Suprapubic skin (tissue), 4 donors: Measurements from ENCODE around the gene PIGQ. TPM values are rescaled to one million over a fixed set of nuclear protein-coding genes. Genes with fewer than 3 reads are reported as not detected.

Source experiments
- DNase-seq, 2 donors: peaks; one replicate each; pipeline ENCODE4 v3.0.0-alpha.2; 2019; ENCODE audit warnings: low spot score in 2 of 2
- H3K27ac ChIP-seq: fragments of 200-600 bp; sonication (generic); one replicate; pipeline ENCODE4 v1.5.1; 2019
- H3K27me3 ChIP-seq: fragments of 200-600 bp; sonication (generic); one replicate; pipeline ENCODE4 v1.5.1; 2019
- H3K36me3 ChIP-seq: fragments of 200-600 bp; sonication (generic); one replicate; pipeline ENCODE4 v1.5.1; 2019
- H3K4me1 ChIP-seq: fragments of 200-600 bp; sonication (generic); one replicate; pipeline ENCODE4 v1.5.1; 2019
- H3K4me3 ChIP-seq: fragments of 200-600 bp; sonication (generic); one replicate; pipeline ENCODE4 v1.5.1; 2019; ENCODE audit warnings: mild to moderate bottlenecking
- H3K9me3 ChIP-seq: fragments of 200-600 bp; sonication (generic); one replicate; pipeline ENCODE4 v1.5.1; 2019
- CTCF ChIP-seq, 2 donors: fragments of 200-600 bp in 1 of 2; fragments of 450-650 bp in 1 of 2; sonication (generic) in 1 of 2; IDR thresholded peaks; one replicate each; pipeline ENCODE4 v1.5.1; 2016 to 2019; ENCODE audit warnings: antibody characterized with exemption in 2 of 2, mild to moderate bottlenecking in 1 of 2, moderate library complexity in 1 of 2
- EP300 ChIP-seq: sonication (generic); formaldehyde crosslinking; IDR thresholded peaks from one replicate; pipeline ENCODE4 v1.6.1; 2017; ENCODE audit warnings: antibody characterized with exemption
- POLR2A ChIP-seq, 2 donors: fragments of 450-650 bp; IDR thresholded peaks; one replicate each; pipeline ENCODE4 v1.6.1; 2017; ENCODE audit warnings: antibody characterized with exemption in 2 of 2, mild to moderate bottlenecking in 2 of 2, moderate library complexity in 2 of 2
- POLR2AphosphoS5 ChIP-seq, 3 donors: sonication (generic); formaldehyde crosslinking; IDR thresholded peaks; one replicate each; pipeline ENCODE4 v1.6.1; 2017; ENCODE audit warnings: antibody characterized with exemption in 3 of 3
- WGBS: methylation state at CpG from one replicate; pipeline ENCODE4 v1.1.5; 2018; 5-methylcytosine and 5-hydroxymethylcytosine counted together
- total RNA-seq, 4 donors: library from RNA; depleted of rRNA; stranded (reverse); fragments of >200 nt; gene quantifications; one replicate each; pipeline ENCODE4 v1.1.0, GENCODE V29; 2016

Gene PIGQ
- total RNA-seq, 4 donors from 2014 or later = 36.9 to 54.6 (median 44.1) TPM

- H3K27me3 ChIP-seq = no peaks in the 10 kb centered on the region
- TF ChIP-seq CTCF (IDR thresholded peaks at IDR 0.05) (no peak), POLR2A (IDR thresholded peaks at IDR 0.05) (no peak), POLR2AphosphoS5 (IDR thresholded peaks at IDR 0.05) (no peak), EP300 (no peak)
- H3K4me3 ChIP-seq = no peak overlapping the region
- H3K9me3 ChIP-seq = no peaks in the 10 kb centered on the region
- no peak for DNase-seq
- H3K27ac ChIP-seq = no peak overlapping the region
- 94% methylated on average over 17 of the region's 46 CpGs for WGBS
- peaks cover 27% of the 10 kb centered on the region for H3K36me3 ChIP-seq
- peaks cover 22% of the 10 kb centered on the region for H3K4me1 ChIP-seq
Measured at GRCh38 chr16:574021-574760, 4.4 kb downstream of the PIGQ start.

DNA sequence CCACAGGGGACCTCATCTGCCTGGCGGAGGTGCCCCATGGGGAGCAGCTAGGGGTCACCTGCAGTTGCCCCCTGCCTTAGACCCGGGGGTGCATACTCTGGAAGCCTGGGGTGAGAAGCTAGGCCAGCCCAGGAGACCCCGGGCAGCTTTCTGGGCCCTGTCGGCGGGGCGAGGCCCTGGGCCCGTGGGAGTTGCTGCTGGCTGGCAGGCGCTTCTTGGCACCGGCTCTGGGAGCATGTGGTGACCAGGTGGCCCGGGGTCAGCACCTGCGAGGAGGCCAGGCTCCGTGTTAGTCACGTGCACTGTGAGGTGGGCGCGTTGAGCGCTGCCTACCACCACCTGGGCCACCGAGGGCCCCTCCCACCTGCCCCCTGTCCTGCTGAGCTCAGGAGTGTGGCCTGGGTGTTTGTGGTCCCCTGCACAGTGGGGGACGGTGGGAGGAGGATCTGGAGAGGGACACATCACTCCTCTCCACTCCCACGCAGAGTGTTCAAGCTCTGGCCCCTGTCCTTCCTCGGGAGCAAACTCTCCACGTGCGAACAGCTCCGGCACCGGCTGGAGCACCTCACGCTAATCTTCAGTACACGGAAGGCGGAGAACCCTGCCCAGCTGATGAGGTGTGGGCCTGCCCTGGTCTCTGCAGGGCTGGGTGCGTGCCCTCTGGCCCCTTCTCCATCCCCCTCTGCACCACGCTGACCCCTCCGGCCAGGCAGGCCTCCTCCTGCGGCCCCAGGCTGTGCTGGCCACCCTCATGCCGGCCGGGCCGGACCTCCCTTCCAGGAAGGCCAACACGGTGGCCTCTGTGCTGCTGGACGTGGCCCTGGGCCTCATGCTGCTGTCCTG, 5.8 kb downstream of the PIGQ start:
- 98% methylated on average over 13 of the region's 36 CpGs for WGBS
- H3K27me3 ChIP-seq = no peaks in the 10 kb centered on the region
- no peak for TF ChIP-seq POLR2AphosphoS5 (IDR thresholded peaks at IDR 0.05)
- TF ChIP-seq CTCF (IDR thresholded peaks at IDR 0.05) = no peak
- TF ChIP-seq POLR2A (IDR thresholded peaks at IDR 0.05) = no peak
- no peak for TF ChIP-seq EP300
- no peak overlapping the region for H3K27ac ChIP-seq
- peaks cover 32% of the 10 kb centered on the region for H3K36me3 ChIP-seq
- no peaks in the 10 kb centered on the region for H3K9me3 ChIP-seq
- no peak overlapping the region for H3K4me3 ChIP-seq
- H3K4me1 ChIP-seq = peaks cover 14% of the 10 kb centered on the region
- no peak for DNase-seq

- H3K9me3 ChIP-seq = no peaks in the 10 kb centered on the region
- no peak for TF ChIP-seq EP300
- TF ChIP-seq POLR2A (IDR thresholded peaks at IDR 0.05) = no peak
- no peak for TF ChIP-seq CTCF (IDR thresholded peaks at IDR 0.05)
- TF ChIP-seq POLR2AphosphoS5 (IDR thresholded peaks at IDR 0.05) = no peak
- 69% methylated on average over 3 of the region's 21 CpGs for WGBS
- H3K27ac ChIP-seq = no peak overlapping the region
- no peak overlapping the region for H3K4me3 ChIP-seq
- H3K4me1 ChIP-seq = peaks cover 7% of the 10 kb centered on the region
- peaks cover 39% of the 10 kb centered on the region for H3K36me3 ChIP-seq
- no peaks in the 10 kb centered on the region for H3K27me3 ChIP-seq
- no peak for DNase-seq
Measured at GRCh38 chr16:576197-576822, 6.5 kb downstream of the PIGQ start.

GRCh38 chr16:576823-577201, 7.0 kb downstream of the PIGQ start:
- WGBS = 71% methylated on average over 7 of the region's 8 CpGs
- DNase-seq = no peak
- Histone ChIP-seq H3K9me3 (no peaks in the 10 kb centered on the region), H3K36me3 (peaks cover 39% of the 10 kb centered on the region), H3K4me3 (no peak overlapping the region), H3K27ac (no peak overlapping the region), H3K27me3 (no peaks in the 10 kb centered on the region), H3K4me1 (peaks cover 6% of the 10 kb centered on the region)
- TF ChIP-seq CTCF (IDR thresholded peaks at IDR 0.05) = no peak
- TF ChIP-seq POLR2A (IDR thresholded peaks at IDR 0.05) = no peak
- no peak for TF ChIP-seq POLR2AphosphoS5 (IDR thresholded peaks at IDR 0.05)
- no peak for TF ChIP-seq EP300

GRCh38 chr16:577796-578195, 8.0 kb downstream of the PIGQ start:
- no peak overlapping the region for H3K4me3 ChIP-seq
- no peak for DNase-seq
- no peak overlapping the region for H3K27ac ChIP-seq
- no peak for TF ChIP-seq POLR2A (IDR thresholded peaks at IDR 0.05)
- TF ChIP-seq EP300 = no peak
- TF ChIP-seq POLR2AphosphoS5 (IDR thresholded peaks at IDR 0.05) = no peak
- no peak for TF ChIP-seq CTCF (IDR thresholded peaks at IDR 0.05)
- no CpG with 5 or more reads among the region's 13 CpGs for WGBS
- no peaks in the 10 kb centered on the region for H3K9me3 ChIP-seq
- H3K27me3 ChIP-seq = no peaks in the 10 kb centered on the region
- H3K36me3 ChIP-seq = peaks cover 42% of the 10 kb centered on the region
- H3K4me1 ChIP-seq = peaks cover 6% of the 10 kb centered on the region
